ENCODE measurements around the gene RNF152. TPM values are rescaled to one million over a fixed set of nuclear protein-coding genes. Genes with fewer than 3 reads are reported as not detected.

RNF152 gene
- total RNA-seq, result 10.4 TPM
- long read RNA-seq, partial matches to known transcripts, result 0 of 4 reads
- long read RNA-seq, other reads (novel, unspliced or antisense), result 2 of 4 reads

DNA sequence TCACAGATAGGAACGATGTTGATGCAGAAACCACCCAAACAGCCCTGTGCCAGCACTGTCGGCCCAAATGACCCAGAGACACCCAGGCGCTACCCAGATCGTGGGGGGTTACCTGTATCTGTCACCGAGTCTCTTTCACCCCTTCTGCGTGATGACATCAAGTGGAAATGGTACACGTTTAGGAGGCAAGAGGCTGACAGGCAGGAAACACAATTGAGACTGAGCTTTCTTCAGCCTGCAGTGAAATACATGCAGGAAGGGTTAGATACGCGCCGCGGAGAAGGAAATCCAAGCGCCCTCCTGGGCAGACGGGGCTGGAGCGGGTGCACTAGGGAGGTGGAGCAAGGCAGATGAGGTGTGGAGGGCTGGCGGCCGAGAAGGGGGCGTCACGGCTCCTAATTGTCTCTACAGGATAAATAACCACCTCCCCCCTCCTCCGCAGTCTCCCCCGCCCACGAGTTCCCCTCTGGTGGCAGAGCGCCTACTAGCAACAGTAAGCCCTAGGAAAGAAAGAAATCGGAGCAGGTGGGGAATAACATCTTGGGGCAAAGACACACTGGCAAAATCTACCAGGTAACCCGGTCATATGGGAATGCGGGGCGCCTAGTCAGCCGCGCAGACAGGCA, at the start of gene RNF152:
RNF152 (minus strand) TSS at position 325 of the 626 bp plus-strand sequence. CDS start 76,544 bp downstream, outside the sequence.
- no peak for TF ChIP-seq CTCF (IDR thresholded peaks at IDR 0.05; ENCODE audit: borderline replicate concordance)
- intact Hi-C loops (cut with micrococcal nuclease), result loop anchor here (10.0 kb wide), 1 partner anchor 148 kb away; no protein-coding TSS in a partner anchor
- no peaks in the 10 kb centered on the region for H3K9me3 ChIP-seq (replicated peaks)
- H3K4me1 ChIP-seq, result peaks cover 73% of the 10 kb centered on the region
- H3K4me3 ChIP-seq, result peak within 1 kb of the TSS; percentile 88
- H3K36me3 ChIP-seq, result peaks cover 25% of the 10 kb centered on the region
- peak; percentile 36 for DNase-seq
- no peaks in the 10 kb centered on the region for H3K27me3 ChIP-seq (ENCODE audit: low read depth)
- H3K27ac ChIP-seq (replicated peaks), result peak within 1 kb of the TSS; percentile 92

DNA sequence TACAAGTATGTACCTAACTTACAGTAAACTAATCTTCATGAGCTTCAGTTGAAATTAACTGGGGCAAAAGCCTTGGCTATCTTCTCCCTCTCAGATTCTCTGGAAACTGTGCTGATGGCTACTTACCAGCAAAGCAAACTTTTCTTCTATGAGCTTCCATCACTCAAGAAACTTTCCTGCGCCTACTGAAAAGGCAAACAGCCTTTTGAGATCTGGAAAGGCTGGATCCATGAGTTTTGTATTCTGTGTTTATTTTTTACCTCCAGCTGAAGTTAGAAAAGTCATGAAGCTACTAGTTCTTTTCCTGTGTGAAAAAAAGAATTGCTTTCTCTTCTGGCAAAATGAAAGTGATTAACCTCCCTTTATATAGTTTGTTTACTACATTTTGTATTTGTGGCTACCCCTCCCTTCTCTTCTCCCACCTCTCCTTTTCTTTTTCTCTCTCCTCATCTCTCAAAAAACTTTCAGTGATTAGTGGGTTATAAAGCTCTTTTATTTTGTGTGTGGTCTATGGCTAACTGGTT, 49.2 kb upstream of the RNF152 start:
- no peaks in the 10 kb centered on the region for H3K4me1 ChIP-seq
- H3K27me3 ChIP-seq (ENCODE audit: low read depth), result no peaks in the 10 kb centered on the region
- H3K9me3 ChIP-seq (replicated peaks), result no peaks in the 10 kb centered on the region
- intact Hi-C loops (cut with micrococcal nuclease), result no loop called here
- no peak overlapping the region for H3K4me3 ChIP-seq
- no peak overlapping the region for H3K27ac ChIP-seq (replicated peaks)
- DNase-seq, result no peak
- no peak for TF ChIP-seq CTCF (IDR thresholded peaks at IDR 0.05; ENCODE audit: borderline replicate concordance)
- no peaks in the 10 kb centered on the region for H3K36me3 ChIP-seq

DNA sequence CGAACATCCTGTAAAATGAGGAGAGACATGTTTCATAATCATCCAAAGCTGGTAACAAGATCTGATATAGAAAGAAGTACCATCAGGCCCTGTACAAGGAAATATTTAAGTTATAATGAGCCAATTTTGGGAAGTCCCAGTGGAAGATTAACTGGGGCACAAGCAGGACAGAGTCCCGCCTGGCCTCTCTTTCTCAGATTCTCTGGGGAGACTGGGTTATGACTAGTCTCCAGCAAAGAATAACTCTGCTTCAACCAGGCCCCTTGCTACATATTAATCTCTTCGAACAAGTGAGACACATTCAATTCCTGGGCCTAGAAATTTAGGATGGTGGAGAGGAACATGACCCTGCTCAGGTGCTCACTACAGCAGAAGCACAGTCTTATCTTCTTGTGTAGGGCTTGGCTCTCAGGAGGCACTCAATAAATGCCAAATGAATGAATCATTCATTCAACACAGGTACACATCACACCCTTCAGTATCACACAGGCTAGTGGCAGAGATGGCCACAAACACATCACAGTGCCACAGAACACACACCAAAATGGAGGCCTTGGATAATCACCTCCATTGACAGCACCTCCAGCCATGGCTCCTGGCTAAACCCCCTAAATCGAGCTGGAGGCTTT, 46.4 kb upstream of the RNF152 start:
- Histone ChIP-seq H3K36me3 (no peaks in the 10 kb centered on the region), H3K4me3 (no peak overlapping the region), H3K27me3 (ENCODE audit: low read depth) (no peaks in the 10 kb centered on the region), H3K9me3 (replicated peaks) (no peaks in the 10 kb centered on the region), H3K4me1 (no peaks in the 10 kb centered on the region), H3K27ac (replicated peaks) (no peak overlapping the region)
- DNase-seq, result no peak
- no peak for TF ChIP-seq CTCF (IDR thresholded peaks at IDR 0.05; ENCODE audit: borderline replicate concordance)
- intact Hi-C loops (cut with micrococcal nuclease), result no loop called here

- TF ChIP-seq CTCF (IDR thresholded peaks at IDR 0.05; ENCODE audit: borderline replicate concordance), result no peak
- no peak for DNase-seq
- H3K9me3 ChIP-seq (replicated peaks), result no peaks in the 10 kb centered on the region
- H3K4me3 ChIP-seq, result no peak overlapping the region
- no peak overlapping the region for H3K27ac ChIP-seq (replicated peaks)
- no peaks in the 10 kb centered on the region for H3K4me1 ChIP-seq
- H3K36me3 ChIP-seq, result no peaks in the 10 kb centered on the region
- H3K27me3 ChIP-seq (ENCODE audit: low read depth), result no peaks in the 10 kb centered on the region
- intact Hi-C loops (cut with micrococcal nuclease), result no loop called here
These were observed 42.6 kb upstream of the RNF152 start for GRCh38 chr18:61935362-61935761.

GRCh38 chr18:61931654-61932379, 39.0 kb upstream of the RNF152 start:
- peaks cover 15% of the 10 kb centered on the region for H3K9me3 ChIP-seq (replicated peaks)
- TF ChIP-seq CTCF (IDR thresholded peaks at IDR 0.05; ENCODE audit: borderline replicate concordance), result no peak
- no peaks in the 10 kb centered on the region for H3K27me3 ChIP-seq (ENCODE audit: low read depth)
- no peak overlapping the region for H3K27ac ChIP-seq (replicated peaks)
- no peak for DNase-seq
- intact Hi-C loops (cut with micrococcal nuclease), result no loop called here
- H3K4me1 ChIP-seq, result no peaks in the 10 kb centered on the region
- no peaks in the 10 kb centered on the region for H3K36me3 ChIP-seq
- H3K4me3 ChIP-seq, result no peak overlapping the region

Data from left ventricle myocardium inferior (tissue), 1 donor.